OCI-LY3 (cell line): ENCODE data around the gene OR4N2.
"Not testable (repeated sequence)": the region's sequence is repeated elsewhere in the genome, so short reads cannot be mapped to it uniquely, and the experiment has no call there.

Experiments
- H2AFZ ChIP-seq: fragments of 200-600, 300-600 bp; shearing (Covaris generic); 2 replicates; pipeline ENCODE4 v1.6.0; 2014; ENCODE audit warnings: antibody characterized with exemption, low read depth, low read length
- H3K27ac ChIP-seq: fragments of 200-600, 300-600 bp; sonication (generic); 2 replicates; pipeline ENCODE4 v1.5.1; 2014; ENCODE audit warnings: mild to moderate bottlenecking, low read length, moderate library complexity, mixed read lengths
- H3K27me3 ChIP-seq: fragments of 200-600, 300-600 bp; sonication (generic); 2 replicates; pipeline ENCODE4 v1.6.1; 2014; ENCODE audit warnings: low read depth, low read length, mixed read lengths
- H3K36me3 ChIP-seq: fragments of 200-600, 300-600 bp; sonication (generic); replicated peaks from 2 replicates; pipeline ENCODE3; 2014; ENCODE audit warnings: low read depth, low read length, mixed read lengths
- H3K4me1 ChIP-seq: fragments of 300-600, 200-600 bp; sonication (generic); 2 replicates; pipeline ENCODE4 v1.6.1; 2014; ENCODE audit warnings: low read length, mixed read lengths
- H3K4me2 ChIP-seq: fragments of 200-600, 300-600 bp; sonication (generic); 2 replicates; pipeline ENCODE4 v1.6.1; 2014; ENCODE audit warnings: low read length, mixed read lengths
- H3K4me3 ChIP-seq: fragments of 300-600, 200-600 bp; sonication (generic); 2 replicates; pipeline ENCODE4 v1.5.1; 2014; ENCODE audit warnings: antibody characterized with exemption, mild to moderate bottlenecking, low read length, moderate library complexity
- H3K79me2 ChIP-seq: fragments of 300-600, 200-600 bp; shearing (Covaris generic); 2 replicates; pipeline ENCODE4 v1.6.1; 2014; ENCODE audit warnings: mild to moderate bottlenecking, low read length, mixed read lengths
- H3K9ac ChIP-seq: fragments of 300-600, 200-600 bp; shearing (Covaris generic); 2 replicates; pipeline ENCODE4 v1.6.0; 2014; ENCODE audit warnings: mild to moderate bottlenecking, low read length, moderate library complexity
- H3K9me3 ChIP-seq: fragments of 200-600, 300-600 bp; shearing (Covaris generic); 2 replicates; pipeline ENCODE4 v1.6.1; 2014; ENCODE audit warnings: low read length, mixed read lengths; ENCODE audit not compliant: insufficient read depth
- H4K20me1 ChIP-seq: fragments of 200-600, 300-600 bp; sonication (generic); 2 replicates; pipeline ENCODE4 v1.6.1; 2016; ENCODE audit warnings: low read length, mixed read lengths; ENCODE audit not compliant: insufficient read depth
- CTCF ChIP-seq: fragments of 200-600, 300-600 bp; sonication (generic); IDR thresholded peaks from 2 replicates; pipeline ENCODE4 v1.5.1; 2014; ENCODE audit warnings: antibody characterized with exemption, low read length, low read depth
- EZH2phosphoT487 ChIP-seq: fragments of 200-600 bp; shearing (Covaris generic); IDR thresholded peaks from 2 replicates; pipeline ENCODE4 v1.6.1; 2018; ENCODE audit warnings: antibody characterized with exemption, mixed run types, low read depth

Gene OR4N2

GRCh38 chr14:19838433-19838832 lies 34.9 kb downstream of the OR4N2 start:
- Histone ChIP-seq H3K4me3 (no peak overlapping the region), H3K27ac (no peak overlapping the region), H2AFZ (no peak overlapping the region), H3K4me1 (no peaks in the 10 kb centered on the region), H3K9me3 (no peaks in the 10 kb centered on the region), H3K79me2 (no peaks in the 10 kb centered on the region), H3K9ac (no peak overlapping the region), H3K4me2 (no peak overlapping the region), H3K27me3 (no peaks in the 10 kb centered on the region), H4K20me1 (no peaks in the 10 kb centered on the region), H3K36me3 (no peaks in the 10 kb centered on the region)
- no peak for TF ChIP-seq EZH2phosphoT487
- TF ChIP-seq CTCF, result no peak

GRCh38 chr14:19851365-19851764 lies 47.8 kb downstream of the OR4N2 start:
- H3K27ac ChIP-seq, result no peak overlapping the region
- H3K27me3 ChIP-seq, result no peaks in the 10 kb centered on the region
- H3K9me3 ChIP-seq, result no peaks in the 10 kb centered on the region
- no peak overlapping the region for H2AFZ ChIP-seq
- H3K4me1 ChIP-seq, result no peaks in the 10 kb centered on the region
- no peaks in the 10 kb centered on the region for H4K20me1 ChIP-seq
- no peak overlapping the region for H3K9ac ChIP-seq
- no peaks in the 10 kb centered on the region for H3K36me3 ChIP-seq
- H3K79me2 ChIP-seq, result no peaks in the 10 kb centered on the region
- no peak overlapping the region for H3K4me3 ChIP-seq
- H3K4me2 ChIP-seq, result no peak overlapping the region
- TF ChIP-seq EZH2phosphoT487, result no peak
- TF ChIP-seq CTCF, result no peak

GRCh38 chr14:19866061-19866669 lies 62.6 kb downstream of the OR4N2 start:
- H3K9me3 ChIP-seq, H3K4me2 ChIP-seq, H2AFZ ChIP-seq: not testable (repeated sequence)

GRCh38 chr14:19873178-19873577 lies 69.6 kb downstream of the OR4N2 start:
- Histone ChIP-seq H3K27ac (no peak overlapping the region), H4K20me1 (no peaks in the 10 kb centered on the region), H3K9me3 (no peaks in the 10 kb centered on the region), H3K4me3 (no peak overlapping the region), H3K36me3 (no peaks in the 10 kb centered on the region), H2AFZ (no peak overlapping the region), H3K9ac (no peak overlapping the region), H3K4me1 (no peaks in the 10 kb centered on the region), H3K27me3 (no peaks in the 10 kb centered on the region), H3K79me2 (no peaks in the 10 kb centered on the region), H3K4me2 (no peak overlapping the region)
- no peak for TF ChIP-seq CTCF
- no peak for TF ChIP-seq EZH2phosphoT487

More at GRCh38 chr14:19866061-19866669, 62.6 kb downstream of the OR4N2 start:
- H3K27me3 ChIP-seq, H3K9ac ChIP-seq, H3K36me3 ChIP-seq, H3K4me3 ChIP-seq, H3K4me1 ChIP-seq, H3K79me2 ChIP-seq, H4K20me1 ChIP-seq, H3K27ac ChIP-seq: not testable (repeated sequence)
